Muscle of back (tissue), 11 donors: ENCODE results near the gene GPR37L1. TPM values are rescaled to one million over a fixed set of nuclear protein-coding genes. Genes with fewer than 3 reads are reported as not detected.
"Not testable (repeated sequence)": the region's sequence is repeated elsewhere in the genome, so short reads cannot be mapped to it uniquely, and the experiment has no call there.

Experiments used
- DNase-seq, 3 donors: peaks; one replicate each; pipeline versions ENCODE4 v3.0.0 to v3.0.0-alpha.2; 2013
- polyA plus RNA-seq, 10 donors: library from polyadenylated mRNA; unstranded; fragments of 120-200 nt; gene quantifications; one replicate each; pipeline ENCODE4 v1.2.1, GENCODE V29; 2013; ENCODE audit not compliant: insufficient read length in 10 of 10

GPR37L1 gene
- polyA plus RNA-seq, 10 donors: 0.04 to 0.09 (median 0.07) TPM

DNA sequence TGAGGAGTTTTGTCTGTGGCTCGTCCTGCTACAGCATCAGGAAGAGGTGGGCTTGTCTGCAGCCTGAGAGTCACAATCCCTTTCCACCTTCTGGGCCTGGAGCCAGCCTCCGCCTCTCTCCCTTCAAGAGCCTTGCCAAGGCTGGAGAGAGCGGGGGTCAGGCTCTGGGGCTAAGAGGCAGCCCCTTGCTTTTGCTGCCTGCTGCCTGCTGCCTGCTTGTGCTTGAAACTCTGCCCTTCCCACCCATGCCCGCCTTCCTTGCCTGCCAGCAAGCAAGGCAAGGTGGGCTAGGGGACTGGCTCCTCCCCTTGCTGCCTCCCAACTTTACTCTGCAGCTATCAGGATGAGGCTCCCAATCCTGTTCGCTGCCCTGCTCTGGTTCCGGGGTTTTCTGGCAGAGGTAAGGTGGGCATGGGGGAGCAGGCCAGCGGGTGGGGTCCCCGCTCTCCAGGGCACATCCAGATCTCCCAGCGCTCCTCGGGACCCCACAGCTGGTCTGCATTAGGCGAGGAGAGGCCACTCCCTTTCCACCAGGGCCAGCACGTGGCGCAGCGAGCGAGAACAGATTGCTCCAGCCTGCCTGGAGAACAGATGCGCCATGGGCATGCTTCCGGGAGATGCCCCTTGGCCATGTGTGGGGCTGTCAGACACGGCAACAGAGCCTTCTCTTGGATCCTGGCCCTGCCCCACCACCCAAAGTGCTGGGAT is 45.1 kb downstream of the GPR37L1 start:
- DNase-seq: peak in 2 of 3 donors; percentile 55 to 86

DNA sequence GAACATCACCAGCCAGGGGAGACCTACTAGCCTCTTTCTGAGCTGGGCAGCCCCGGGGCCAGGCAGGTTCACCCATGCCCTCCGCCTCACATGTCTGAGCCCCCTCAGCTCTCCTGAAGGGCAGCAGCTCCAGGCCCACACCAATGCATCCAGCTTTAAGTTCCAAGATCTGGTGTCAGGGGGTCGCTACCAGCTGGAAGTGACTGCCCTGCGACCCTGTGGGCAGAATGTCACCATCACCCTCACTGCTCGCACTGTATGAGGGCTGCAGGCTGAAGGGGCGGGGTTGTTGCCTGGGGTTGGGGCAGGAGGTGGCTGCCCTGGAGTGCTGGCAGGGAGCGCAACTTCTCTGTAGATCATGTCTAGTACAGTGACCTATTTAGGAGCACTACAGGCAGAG is 46.1 kb downstream of the GPR37L1 start:
- no peak for DNase-seq

DNA sequence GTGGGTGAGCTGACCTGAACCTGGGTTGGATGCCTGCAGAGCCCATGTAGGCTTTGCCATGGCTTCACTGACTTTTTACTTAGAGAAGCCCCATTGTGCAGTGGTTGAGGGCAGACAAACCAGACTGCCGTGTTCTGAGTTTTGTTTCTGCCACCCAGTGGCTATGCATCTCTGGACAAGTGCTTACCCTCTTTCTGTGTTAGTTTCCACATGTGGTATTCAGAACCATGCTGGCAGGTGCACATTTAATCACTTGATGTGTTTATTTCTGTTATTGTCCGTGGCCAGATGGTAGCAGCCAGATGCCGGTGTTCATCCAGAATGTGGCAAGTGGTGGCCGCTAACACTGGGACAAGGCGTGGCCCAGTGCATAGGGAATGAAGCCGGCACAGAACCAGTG is 48.0 kb downstream of the GPR37L1 start:
- no peak for DNase-seq

DNA sequence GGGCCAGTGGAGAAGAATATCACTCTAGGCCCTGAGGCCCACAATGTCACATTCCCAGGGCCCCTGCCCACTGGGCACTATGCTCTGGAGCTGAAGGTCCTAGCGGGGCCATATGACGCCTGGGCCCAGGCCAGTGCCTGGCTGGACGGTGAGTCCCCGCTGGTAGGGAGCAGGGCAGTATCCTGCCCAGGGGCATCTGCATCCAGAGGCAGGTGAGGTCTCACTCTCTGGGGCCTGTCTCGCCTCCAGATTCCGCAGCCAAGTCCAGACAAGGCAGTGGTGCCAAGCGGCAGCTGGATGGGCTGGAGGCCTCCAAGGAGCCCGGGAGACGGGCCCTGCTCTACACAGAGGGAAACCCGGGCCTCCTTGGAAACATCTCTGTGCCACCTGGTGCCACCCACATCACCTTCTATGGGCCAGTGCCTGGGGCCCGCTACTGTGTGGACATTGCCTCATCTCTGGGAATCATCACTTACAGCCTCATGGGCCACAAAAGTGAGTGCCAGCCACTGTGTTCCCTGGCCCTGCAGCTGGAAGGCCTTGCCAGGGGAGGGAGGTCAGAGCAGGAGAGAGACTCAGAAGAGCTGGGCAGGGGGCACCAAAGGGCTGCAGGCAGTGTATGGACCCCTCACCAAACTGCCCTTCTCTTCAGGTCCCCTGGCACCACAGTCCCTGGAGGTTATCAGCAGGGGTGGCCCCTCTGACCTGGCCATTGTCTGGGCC is 48.7 kb downstream of the GPR37L1 start:
- DNase-seq: no peak

DNA sequence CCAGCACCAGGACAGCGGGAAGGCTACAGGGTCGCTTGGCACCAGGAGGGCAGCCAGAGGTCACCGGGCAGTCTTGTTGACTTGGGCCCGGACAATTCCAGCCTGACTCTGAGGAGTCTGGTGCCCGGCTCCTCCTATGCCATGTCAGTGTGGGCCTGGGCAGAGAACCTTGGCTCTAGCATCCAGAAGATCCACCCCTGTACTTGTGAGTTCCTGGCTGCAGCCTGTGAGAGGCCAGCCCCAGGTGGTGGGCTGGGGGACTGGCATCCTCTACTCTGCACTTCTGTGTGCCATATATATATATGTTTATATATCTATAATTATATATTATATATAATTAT is 49.3 kb downstream of the GPR37L1 start:
- no peak for DNase-seq

DNA sequence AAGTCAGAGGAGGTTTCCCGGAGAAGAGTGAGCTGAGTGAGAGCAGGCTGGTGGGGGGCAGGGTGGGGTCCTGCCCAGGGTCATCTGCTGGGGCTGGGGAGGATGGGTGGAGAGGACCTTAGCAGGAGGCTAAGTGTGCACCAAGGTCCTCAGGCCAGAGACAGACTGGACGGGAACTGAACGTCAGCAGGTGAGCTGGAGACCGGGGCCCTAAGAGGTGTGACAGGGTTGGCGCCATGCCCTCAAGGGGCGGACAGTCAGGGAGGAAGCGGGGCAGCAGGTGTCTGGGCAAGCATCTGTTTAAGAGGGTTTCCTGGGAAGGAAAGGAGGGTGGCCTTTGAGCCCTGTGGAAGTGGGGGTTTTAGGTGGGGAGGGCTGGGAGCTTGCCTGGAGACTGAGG is 51.3 kb downstream of the GPR37L1 start:
- DNase-seq: no peak

DNA sequence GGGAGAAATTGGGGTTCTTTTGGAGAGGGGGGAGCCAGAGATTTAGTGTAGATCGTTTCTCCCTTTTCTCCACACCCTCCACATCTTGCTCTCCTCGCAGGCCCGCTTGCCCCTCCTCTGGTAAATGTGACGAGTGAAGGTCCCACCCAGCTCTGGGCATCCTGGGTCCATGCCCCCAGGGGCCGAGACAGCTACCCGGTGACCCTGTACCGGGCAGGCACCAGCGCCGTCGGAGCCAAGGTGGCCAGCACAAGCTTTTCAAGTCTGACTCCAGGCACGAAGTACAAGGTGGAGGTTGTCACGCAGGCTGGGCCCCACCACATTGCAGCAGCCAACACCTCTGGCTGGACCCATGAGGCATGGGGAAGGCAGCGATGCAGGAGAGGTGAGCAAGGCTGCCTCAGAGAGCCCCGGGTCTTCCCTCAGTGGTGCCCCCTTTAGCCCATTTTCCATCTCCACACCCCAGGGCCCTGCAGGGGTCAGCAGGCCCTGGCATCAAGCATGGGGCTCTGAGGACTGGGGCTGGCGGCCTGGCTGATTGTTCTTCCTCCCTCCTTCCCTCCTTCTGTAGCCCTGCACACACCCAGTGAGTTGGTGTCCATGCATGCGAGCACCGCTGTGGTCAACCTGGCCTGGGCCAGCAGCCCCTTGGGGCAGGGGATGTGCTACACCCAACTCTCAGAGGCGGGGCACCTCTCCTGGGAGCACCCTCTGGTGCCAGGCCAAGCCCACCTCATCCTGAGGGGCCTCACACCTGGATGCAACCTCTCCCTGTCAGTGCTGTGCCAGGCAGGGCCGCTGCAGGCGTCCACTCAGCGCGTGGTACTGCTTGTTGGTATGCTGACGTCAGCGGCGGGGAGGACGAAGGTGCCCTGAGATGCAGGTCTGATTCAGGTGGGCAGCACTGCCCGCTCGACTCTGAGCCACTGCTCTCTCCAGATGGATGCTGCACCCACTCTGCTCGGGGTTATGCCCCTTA is 54.5 kb downstream of the GPR37L1 start:
- DNase-seq: no peak

DNA sequence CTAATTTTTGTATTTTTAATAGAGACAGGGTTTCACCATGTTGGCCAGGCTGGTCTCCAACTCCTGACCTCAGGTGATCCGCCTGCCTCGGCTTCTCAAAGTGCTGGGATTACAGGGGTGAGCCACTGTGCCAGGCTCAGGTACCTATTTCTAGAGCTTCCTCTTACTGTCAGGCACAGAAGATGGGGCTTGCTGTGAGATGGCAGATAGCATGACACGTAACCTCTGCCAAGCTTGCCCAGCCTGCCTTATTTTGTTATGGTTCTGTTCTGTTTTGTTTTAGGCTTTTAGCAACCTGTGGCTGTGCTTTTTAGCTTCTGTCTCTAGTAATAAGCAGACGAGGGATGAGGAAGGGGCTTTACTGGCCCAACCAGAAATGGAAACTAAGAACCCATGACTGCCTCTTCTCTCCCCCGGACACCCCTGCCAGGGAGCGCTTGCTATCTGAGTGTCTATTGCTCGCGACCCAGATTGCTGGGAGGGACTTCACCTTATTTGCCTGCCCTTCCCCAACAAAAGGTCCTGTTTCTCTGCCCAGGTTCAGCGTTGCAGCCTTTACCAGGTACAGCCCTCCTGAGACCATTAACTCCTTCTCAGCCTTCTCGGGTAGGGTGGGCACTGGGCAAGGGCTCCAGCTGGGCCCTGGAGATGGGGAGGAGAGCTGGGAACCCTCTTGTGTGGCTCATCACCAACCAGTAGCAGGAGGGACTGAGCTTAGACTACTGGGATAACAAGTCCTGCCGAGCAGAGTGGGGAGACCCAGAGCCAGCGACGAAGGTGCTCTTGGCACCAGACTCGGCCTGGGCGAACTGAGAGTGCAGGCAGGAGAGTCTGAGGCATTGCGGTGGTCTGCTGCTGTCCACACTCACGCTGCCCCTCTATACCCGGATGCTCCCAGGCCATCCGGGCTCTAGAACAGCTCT is 57.4 kb downstream of the GPR37L1 start:
- no peak for DNase-seq

DNA sequence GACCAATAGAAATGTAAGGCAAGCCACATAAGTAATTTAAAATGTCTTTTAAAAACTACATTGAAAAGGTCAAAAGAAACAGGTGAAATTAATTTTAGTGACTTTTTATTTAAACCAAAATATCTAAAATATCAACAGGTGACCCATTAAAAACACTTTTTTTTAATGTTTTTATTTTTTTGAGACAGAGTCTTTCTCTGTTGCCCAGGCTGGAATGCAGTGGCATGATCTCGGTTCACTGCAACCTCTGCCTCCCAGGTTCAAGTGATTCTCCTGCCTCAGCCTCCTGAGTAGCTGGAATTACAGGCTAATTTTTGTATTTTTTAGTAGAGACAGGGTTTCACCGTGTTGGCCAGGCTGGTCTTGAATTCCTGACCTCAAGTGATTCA is 58.0 kb downstream of the GPR37L1 start:
- DNase-seq: not testable (repeated sequence)

DNA sequence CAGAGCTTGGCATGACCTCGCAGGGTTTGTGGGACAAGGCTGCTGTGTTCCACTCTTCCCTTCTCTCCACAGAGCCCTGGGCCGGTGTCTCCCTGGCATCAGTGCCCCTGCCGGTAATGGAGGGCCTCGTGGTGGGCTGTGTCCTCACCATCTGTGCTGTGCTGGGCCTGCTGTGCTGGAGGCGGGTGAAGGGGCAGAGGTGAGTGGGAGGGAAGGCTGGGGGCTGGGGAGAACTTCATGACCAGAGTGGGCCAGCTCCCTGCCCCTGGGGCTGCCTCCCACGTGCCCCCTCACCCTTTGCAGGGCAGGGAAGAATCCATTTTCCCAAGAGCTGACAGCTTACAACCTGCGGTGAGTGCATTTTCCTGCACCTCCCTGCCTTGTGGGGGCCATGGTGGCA is 58.9 kb downstream of the GPR37L1 start:
- DNase-seq: no peak

DNA sequence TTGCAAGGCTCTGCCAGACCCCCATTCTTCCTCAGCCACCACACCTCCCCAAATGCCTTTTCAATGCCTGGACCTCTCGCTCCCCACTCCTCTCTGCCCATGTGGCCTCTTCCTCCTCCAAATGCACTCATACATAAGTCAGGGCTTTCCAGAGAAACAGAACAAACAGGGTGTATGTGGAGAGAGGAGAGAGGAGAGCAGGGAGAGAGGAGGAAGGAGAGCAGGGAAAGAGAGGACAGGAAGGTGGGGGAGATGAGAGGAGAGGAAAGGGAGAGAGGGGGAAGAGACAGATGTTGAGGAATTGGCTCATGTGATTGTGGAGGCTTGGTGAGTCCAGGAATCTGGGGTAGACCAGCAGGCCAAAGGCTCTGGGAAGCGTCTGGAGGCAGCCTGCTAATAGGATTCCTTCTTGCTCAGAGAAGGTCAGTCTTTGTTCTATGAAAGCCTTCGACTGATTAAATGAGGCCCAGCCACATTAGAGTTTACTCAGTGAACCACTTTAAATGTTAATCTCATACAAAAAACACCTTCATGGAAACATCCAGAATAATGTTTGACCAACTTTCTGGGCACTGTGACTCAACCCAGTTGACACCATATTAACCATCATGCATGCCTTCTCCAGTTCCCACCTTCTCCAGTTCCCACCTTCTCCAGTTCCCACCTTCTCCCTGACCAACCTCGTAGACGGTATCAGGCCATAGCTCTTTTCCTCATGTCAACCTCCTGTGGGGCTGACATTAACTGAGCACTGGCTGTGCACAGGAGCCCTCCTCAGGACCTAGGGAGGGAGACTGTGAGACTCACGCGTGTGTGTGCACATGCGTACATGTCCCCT is 59.5 kb downstream of the GPR37L1 start:
- DNase-seq: no peak

Other genes with a start within 250 kb of the GPR37L1 start
- 10 to 100 TPM; 31.9 to 84.7 (median 61.6) TPM for gene SHISA4, start 234.0 kb upstream of the GPR37L1 start, polyA plus RNA-seq
- gene LMOD1, start 176.4 kb upstream of the GPR37L1 start, polyA plus RNA-seq: 10 to 100 TPM; 12.8 to 46.5 (median 32.4) TPM
- 10 to 100 TPM; 32.1 to 44.9 (median 40.3) TPM for gene TIMM17A, start 167.4 kb upstream of the GPR37L1 start, polyA plus RNA-seq
- gene RNPEP, start 140.3 kb upstream of the GPR37L1 start, polyA plus RNA-seq: 10 to 100 TPM; 17.7 to 27.3 (median 20.0) TPM
- gene ELF3, start 112.3 kb upstream of the GPR37L1 start, polyA plus RNA-seq: 1 to 10 TPM in 2 of 10 donors, under 1 TPM in 6, not detected in 2; 0.21 to 1.4 (median 0.60) TPM
- gene ARL8A, start 21.8 kb downstream of the GPR37L1 start, polyA plus RNA-seq: 10 to 100 TPM; 34.3 to 43.1 (median 38.4) TPM
- gene PTPN7, start 37.7 kb downstream of the GPR37L1 start, polyA plus RNA-seq: 1 to 10 TPM in 4 of 10 donors, under 1 TPM in 6; 0.46 to 3.8 (median 0.78) TPM
- gene LGR6, start 70.9 kb downstream of the GPR37L1 start, polyA plus RNA-seq: 1 to 10 TPM in 3 of 10 donors, under 1 TPM in 7; 0.15 to 8.2 (median 0.53) TPM
- gene UBE2T, start 219.0 kb downstream of the GPR37L1 start, polyA plus RNA-seq: 10 to 100 TPM; 16.2 to 28.7 (median 22.7) TPM
- gene PPP1R12B, start 225.8 kb downstream of the GPR37L1 start, polyA plus RNA-seq: 100 to 1,000 TPM in 1 of 10 donors, 10 to 100 TPM in 9; 50.0 to 108 (median 81.2) TPM